ENCODE measurements around the gene HIC2.
"Not testable (repeated sequence)": the region's sequence is repeated elsewhere in the genome, so short reads cannot be mapped to it uniquely, and the experiment has no call there.

The HIC2 gene

GRCh38 chr22:21449531-21450319 is 32.6 kb downstream of the HIC2 start:
- no peak for DNase-seq (ENCODE audit: extremely low read depth in 1 of 2, low read depth in 1 of 2)

DNA sequence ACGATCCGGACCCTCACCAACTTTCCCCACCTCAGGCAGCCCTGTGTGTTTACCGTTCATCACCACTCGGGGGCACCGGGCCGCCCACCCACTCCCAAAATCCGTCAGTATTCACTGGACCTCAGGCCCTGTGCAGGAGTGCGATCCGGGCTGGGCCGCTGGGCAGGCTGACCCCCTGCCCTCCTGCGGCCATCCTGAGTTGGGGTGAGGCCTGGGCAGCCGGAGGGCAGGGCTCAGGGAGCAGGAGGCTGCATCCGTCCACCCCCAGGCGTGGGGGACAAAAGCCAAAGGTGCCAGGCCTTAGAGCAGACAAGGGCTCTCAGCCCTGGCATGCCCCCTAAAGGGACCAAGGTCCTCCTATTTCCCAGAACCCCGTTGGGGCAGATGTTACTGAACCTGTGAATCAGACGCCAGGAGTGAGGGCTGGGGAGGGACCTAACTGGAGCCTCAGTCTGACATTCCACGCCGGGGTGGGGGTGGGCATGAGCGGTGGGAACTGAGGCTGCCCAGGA is 33.2 kb downstream of the HIC2 start:
- no peak for DNase-seq (ENCODE audit: extremely low read depth in 1 of 2, low read depth in 1 of 2)

DNA sequence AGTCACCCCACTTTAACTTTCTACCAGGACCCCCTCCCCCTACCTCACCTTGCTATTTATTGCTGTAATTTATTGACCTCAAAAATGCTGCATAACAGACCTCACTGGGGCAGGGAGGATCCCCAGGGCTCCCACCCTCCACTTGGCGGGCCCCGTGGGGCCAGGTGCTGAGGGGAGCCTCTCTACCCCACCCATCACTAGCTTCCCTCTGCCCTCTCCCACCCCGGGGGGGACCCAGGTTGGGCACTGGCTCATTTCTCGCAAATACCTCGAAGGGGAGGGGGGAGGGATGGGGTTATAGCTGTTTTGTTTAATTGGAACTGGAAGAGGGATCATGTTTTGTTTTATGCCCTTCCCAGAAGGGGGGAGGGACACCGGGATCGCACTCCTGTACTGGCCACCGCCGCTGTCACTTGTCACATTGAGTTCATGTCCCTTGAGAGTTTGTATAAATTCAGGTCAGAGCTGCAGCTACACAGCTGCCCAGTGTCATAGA is 33.7 kb downstream of the HIC2 start:
- DNase-seq (ENCODE audit: extremely low read depth in 1 of 2, low read depth in 1 of 2), result no peak

DNA sequence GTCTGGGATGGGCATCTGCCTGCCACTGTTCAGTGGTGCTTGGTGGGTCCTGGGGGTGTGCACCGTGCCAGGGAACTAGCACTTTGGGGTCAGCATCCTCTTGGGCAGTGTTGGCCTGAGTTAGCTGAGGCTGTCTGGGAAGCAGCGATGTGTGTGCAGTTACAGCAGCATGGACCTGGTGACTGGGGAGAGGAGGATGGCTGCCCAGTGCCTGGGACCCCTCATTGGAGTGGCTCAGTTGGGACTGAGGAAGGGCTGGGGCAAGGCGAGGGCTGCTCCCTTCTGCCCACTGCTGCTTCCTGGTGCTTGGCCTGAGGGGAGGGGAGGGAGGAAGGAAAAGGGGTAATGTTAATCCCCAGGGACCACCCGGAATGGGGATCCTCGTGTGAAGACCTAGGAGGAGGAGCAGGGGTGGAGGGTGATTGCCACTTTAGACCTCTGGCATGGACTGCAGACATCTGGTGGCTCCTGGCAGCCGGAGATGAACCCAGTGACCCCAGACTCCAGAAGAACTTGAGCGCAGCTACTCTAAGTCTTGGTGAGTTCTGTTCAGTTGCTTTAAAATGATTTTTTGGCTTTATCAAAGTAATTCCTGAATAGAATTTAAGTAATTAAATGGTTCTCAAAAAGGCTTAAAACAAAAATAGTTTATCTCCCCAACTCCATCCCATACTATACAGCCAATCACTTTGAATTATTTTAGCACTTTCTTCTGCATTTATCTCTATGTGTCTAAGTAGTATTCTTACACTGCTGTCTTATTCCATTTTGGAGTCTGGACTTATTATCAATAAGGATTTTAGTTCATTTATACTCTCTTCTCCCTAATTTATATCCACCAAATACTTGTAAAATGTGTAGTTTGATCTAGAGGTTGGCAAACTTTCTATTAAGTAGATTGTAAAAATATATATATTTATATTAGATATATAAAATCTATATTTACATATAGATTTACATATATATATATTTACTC is 34.7 kb downstream of the HIC2 start:
- DNase-seq (ENCODE audit: extremely low read depth in 1 of 2, low read depth in 1 of 2), result no peak

DNA sequence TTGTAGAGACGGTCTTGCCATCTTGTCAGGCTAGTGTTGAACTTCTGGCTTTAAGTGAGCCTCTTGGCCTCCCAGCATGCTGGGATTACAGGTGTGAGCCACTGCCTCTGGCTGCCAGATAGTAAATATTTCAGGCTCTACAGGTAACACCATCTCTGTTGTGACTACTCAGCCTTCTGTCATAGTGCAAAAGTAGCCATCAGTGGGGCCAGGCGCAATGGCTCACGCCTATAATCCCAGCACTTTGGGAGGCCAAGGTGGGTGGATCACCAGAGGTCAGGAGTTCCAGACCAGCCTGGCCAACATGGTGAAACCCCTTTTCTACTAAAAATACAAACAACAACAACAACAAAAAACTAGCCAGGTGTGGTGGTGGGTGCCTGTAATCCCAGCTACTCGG is 35.5 kb downstream of the HIC2 start:
- DNase-seq (ENCODE audit: extremely low read depth in 1 of 2, low read depth in 1 of 2), result not testable (repeated sequence)

GRCh38 chr22:21454998-21455333 is 37.8 kb downstream of the HIC2 start:
- not testable (repeated sequence) for DNase-seq (ENCODE audit: extremely low read depth in 1 of 2, low read depth in 1 of 2)

DNA sequence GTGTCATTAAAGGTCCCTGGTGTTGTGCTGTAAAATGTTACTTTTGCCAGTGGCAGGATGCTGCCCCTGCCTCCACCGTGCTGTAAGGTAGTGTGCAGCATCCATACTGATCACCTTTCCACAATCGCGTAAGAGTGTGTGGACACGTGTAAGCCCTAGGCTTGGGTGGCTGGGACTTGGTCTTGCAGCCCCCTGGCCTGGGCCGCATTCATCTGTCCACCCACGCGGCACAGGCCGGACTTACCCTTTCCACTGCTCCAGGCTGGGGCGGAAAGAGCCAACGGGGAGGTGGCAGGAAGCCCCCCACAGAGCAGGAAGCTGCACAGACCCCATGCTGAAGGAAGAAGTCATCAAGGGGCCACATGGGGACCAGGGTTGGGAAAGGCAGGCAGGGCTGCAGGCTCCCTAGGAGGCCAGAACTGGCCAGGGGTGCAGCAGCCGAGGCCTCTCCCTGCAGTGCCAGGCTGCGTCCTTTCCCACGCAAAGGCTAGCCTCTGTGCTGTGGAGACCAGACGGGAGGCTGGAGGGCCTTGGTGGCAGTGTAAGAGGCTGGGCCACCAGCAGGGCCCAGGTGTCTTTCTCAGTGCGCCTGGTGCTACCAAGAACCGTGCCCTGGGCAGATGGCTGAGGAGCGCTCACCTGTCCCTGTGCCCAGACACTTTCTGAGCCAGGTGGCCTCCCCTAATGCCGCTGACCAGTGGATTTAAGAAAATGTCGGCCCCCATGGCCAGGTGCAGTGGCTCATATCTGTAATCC is 38.3 kb downstream of the HIC2 start:
- DNase-seq (ENCODE audit: extremely low read depth in 1 of 2, low read depth in 1 of 2), result no peak

DNA sequence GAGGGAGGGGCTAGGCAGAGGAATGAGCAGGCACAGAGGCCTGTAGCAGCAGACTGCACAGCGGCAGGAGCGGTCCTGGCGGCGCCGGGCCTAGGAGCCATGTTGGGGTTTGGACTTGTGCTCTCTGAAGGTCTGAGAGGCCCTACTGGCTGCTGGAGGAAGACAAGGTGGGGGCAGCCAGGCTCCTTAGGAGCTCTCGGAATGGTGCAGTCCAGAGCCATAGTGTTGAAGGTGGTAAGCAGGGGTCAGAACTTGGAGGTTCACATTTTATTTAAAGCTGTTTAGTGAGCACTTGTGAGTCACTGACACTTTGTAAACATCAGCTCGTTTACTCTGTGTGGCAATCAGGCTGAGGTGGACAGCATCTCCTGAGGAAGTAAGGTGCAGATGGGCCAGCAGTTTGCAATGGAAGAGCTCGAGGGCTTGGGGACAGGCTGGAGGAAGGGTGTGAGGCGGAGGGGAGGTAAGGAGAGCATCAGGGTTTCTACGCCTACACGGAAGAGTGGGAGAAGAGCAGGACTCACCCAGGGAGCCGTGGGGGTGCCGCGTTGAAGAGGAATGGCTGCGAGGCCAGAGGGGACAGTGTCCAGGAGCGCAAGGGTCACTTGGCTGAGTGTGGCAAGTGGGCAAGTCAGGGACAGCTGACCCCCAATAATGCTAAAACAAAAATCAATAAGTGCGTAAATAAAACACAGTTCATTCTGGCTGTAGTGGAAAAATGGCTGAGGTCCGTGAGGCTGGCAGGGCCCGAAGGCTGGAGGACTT is 40.0 kb downstream of the HIC2 start:
- DNase-seq (ENCODE audit: extremely low read depth in 1 of 2, low read depth in 1 of 2), result no peak

DNA sequence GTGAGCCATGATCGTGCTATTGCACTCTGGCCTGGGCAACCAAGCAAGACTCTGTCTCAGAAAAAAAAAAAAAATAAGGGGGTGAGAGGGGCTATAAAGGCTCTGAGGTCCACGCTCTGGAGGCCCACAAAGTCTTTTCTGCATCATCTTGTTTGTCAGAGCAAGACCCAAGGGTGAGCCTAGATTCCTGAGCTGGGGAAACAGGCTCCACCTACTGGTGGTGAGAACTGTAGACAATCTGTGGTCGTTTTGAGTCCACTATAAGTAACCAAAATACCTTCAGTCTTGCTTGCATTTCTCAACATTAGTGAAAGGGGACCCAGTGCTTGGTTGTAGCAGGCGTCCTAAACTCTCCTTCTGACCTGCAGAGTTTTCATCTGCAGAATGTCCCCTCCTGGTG is 45.5 kb downstream of the HIC2 start:
- not testable (repeated sequence) for DNase-seq (ENCODE audit: extremely low read depth in 1 of 2, low read depth in 1 of 2)

GRCh38 chr22:21467337-21468193 is 50.4 kb downstream of the HIC2 start, which contains the start of gene TMEM191C:
TSS of gene TMEM191C (plus strand) at chr22:21467387. CDS start at chr22:21467460, 73 bp downstream.
- not testable (repeated sequence) for DNase-seq (ENCODE audit: extremely low read depth in 1 of 2, low read depth in 1 of 2)

DNA sequence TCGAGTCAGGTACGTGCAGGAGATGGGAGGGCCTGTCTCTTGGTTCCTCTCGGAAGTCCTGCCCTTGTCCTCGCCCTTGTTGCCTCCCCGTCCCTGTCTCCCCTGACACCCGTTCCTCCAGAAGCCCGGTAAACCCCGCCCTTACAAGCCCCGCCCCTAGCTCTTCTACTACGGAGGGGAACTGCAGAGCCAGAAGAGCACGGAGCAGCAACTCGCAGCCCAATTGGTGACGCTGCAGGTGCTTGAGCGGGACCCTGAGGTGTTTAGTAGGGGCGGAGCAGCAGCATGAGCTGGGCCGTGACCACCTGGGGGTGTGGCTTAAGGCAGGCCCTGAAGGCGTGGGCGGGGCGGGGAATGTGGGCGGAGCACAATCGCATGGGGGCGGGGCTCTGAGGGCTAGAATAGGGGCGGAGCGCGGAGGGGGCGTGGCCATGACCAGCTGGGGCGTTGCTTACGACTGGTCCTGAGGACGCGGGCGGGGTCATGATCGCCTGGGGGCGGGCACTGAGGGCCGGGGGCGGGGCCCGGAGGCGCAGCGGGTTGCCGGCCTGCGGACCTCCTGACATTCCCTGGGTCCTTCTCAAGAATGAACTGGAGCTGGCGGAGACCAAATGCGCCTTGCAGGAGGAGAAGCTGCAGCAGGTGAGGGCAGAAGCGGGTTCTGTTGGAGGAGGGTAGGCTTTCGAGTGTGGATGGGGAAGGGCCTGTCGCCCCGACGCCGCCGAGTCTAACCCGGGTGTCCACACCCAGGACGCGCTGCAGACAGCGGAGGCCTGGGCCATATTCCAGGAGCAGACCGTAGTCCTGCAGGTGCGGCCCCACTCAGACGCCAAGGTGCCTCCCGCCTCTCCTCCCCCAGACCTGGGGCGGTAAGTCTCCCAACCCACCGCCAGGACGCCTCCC is 51.3 kb downstream of the HIC2 start:
- DNase-seq (ENCODE audit: extremely low read depth in 1 of 2, low read depth in 1 of 2), result peak; percentile 73 to 85

GRCh38 chr22:21469097-21469994 is 52.2 kb downstream of the HIC2 start:
- DNase-seq (ENCODE audit: extremely low read depth in 1 of 2, low read depth in 1 of 2), result not testable (repeated sequence)

- DNase-seq (ENCODE audit: extremely low read depth in 1 of 2, low read depth in 1 of 2), result not testable (repeated sequence)
Observed at GRCh38 chr22:21472984-21473383, 55.8 kb downstream of the HIC2 start.

DNA sequence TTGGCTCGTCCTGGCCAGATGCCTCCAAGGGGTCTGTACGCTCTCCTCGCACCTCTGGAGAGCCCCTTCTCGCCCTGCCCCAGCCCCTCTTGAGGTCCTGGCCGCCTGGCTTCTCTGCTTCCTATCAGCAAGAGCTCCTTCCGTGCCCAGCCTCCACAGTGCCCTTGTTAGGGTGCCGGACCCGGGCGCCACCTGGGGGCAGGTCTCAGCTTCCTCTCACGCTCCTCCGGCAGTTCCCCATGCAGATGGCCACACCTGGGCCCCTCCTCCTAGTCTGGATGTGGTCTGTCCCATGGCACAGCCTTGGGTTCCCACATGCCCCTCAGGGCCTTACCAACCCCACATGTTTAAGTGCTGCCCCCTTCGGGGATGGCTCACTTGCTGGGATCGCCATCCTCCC is 56.5 kb downstream of the HIC2 start:
- DNase-seq (ENCODE audit: extremely low read depth in 1 of 2, low read depth in 1 of 2), result not testable (repeated sequence)

DNA sequence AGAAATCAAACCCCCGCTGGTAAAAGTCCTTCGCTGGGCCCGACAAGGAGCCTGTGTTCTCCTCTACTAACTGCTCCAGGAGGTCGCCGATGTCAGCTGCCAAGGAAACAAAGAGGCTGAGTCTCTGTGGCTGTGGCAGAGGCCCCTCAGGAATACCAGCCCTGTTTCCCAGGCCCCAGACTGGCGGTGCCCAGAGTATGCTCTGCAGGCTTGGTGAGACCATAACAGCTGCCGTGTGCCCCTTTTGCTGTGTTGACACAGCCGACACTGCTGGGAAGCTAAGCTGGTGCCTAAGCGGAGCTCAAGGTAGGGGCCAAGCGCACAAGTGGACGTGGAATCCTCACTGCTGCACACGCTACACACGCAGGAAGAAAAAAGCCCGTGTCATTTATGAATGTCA is 66.9 kb downstream of the HIC2 start:
- not testable (repeated sequence) for DNase-seq (ENCODE audit: extremely low read depth in 1 of 2, low read depth in 1 of 2)

GRCh38 chr22:21487723-21488122 is 70.6 kb downstream of the HIC2 start:
- not testable (repeated sequence) for DNase-seq (ENCODE audit: extremely low read depth in 1 of 2, low read depth in 1 of 2)

DNA sequence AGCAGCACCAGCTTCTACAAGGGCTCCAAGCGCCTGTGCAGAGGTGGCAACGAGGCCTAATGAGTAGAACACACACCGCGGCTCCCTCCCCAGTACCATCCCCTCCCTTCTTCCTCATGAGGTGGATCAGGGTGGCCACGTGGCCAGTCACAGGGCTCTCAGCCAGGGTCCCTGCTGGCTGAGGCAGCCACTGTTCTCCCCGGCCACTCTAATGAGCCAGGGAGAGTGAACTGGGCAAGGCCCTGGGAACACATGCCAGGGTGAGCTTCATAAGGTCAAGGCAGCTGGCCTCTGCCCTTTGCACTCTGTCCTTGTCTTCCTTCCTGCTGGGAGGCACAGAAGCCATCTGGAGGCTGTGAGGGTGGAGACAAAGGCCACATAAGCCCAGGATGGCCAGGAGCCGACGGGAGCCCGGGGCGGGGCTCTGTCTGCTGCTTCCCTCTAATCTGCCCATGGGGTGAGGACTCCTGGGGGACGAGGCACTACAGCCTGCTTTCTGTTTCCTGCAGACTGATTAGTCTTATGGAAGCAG is 72.0 kb downstream of the HIC2 start:
- DNase-seq (ENCODE audit: extremely low read depth in 1 of 2, low read depth in 1 of 2), result not testable (repeated sequence)

All from activated CD8-positive, alpha-beta memory T cell treated with anti-CD3 and anti-CD28 coated beads for 1 hour (primary cell).